ENCODE results near the gene NMNAT3. TPM values are rescaled to one million over a fixed set of nuclear protein-coding genes. Genes with fewer than 3 reads are reported as not detected.

The NMNAT3 gene
- total and polyA plus RNA-seq, 8 donors = 3.6 to 24.9 (median 7.0) TPM

- no peak for TF ChIP-seq EP300 (IDR thresholded peaks at IDR 0.05)
- no peak for TF ChIP-seq CTCF (IDR thresholded peaks at IDR 0.05)
- TF ChIP-seq POLR2AphosphoS5 (IDR thresholded peaks at IDR 0.05) = no peak
- no peak for TF ChIP-seq POLR2A (IDR thresholded peaks at IDR 0.05)
- DNase-seq = no peak
- no peak overlapping the region for H3K4me3 ChIP-seq
- intact Hi-C loops (cut with DNase I; ENCODE audit: low total_unique reads) = no loop called here
- no peaks in the 10 kb centered on the region for H3K36me3 ChIP-seq
- no peaks in the 10 kb centered on the region for H3K9me3 ChIP-seq
- no peaks in the 10 kb centered on the region for H3K4me1 ChIP-seq
- no peak overlapping the region for H3K27ac ChIP-seq
- WGBS, 5 donors = 42 to 57% (median 50%) methylated on average over 2 of the region's 2 CpGs
- no peaks in the 10 kb centered on the region for H3K27me3 ChIP-seq
Measured at GRCh38 chr3:139715743-139716360, 38.1 kb upstream of the NMNAT3 start.

DNA sequence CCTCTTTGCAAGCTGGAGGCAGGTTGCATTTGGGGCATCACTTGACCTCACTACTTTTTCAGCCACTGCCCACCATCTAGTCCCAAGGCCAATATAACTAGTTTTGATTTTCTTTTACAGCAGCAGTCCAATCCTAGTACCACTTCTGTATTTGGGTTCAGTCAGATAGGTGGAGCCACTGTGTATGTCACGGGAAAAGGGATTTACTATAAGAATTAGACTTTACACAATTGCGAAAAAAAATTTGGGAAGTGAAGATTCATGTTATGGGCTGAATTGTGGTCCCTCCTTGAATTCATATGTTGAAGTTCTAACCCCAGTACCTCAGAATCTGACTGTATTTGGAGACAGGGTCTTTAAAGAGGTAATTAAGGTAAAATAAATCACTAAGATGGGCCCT, 37.4 kb upstream of the NMNAT3 start:
- 77 to 93% (median 89%) methylated on average over 2 of the region's 2 CpGs for WGBS, 5 donors
- intact Hi-C loops (cut with DNase I; ENCODE audit: low total_unique reads) = no loop called here
- Histone ChIP-seq H3K27me3 (no peaks in the 10 kb centered on the region), H3K36me3 (no peaks in the 10 kb centered on the region), H3K27ac (no peak overlapping the region), H3K9me3 (no peaks in the 10 kb centered on the region), H3K4me3 (no peak overlapping the region), H3K4me1 (no peaks in the 10 kb centered on the region)
- DNase-seq = no peak
- no peak for TF ChIP-seq POLR2A (IDR thresholded peaks at IDR 0.05)
- no peak for TF ChIP-seq POLR2AphosphoS5 (IDR thresholded peaks at IDR 0.05)
- TF ChIP-seq EP300 (IDR thresholded peaks at IDR 0.05) = no peak
- TF ChIP-seq CTCF (IDR thresholded peaks at IDR 0.05) = no peak

DNA sequence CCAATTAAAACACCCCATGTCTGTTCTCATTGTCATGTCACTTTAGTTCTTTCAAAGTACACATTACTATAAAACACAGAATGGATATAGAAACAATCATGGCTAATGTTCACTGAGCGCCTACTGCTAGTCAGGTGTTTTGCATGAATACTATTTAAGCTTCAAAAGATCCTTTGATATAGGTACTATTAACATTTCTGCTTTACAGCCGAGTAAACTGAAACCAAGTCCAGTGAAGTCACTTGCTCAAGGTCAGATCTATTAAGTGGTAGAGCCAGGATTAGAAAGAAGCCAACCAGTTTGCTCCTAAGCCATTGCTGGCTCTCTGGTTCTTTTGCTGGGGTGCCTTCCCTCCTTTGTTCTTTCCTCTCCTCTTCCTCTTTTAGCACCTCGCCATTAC, 32.4 kb upstream of the NMNAT3 start:
- no peak overlapping the region for H3K4me3 ChIP-seq
- H3K9me3 ChIP-seq = no peaks in the 10 kb centered on the region
- no peak for DNase-seq
- TF ChIP-seq EP300 (IDR thresholded peaks at IDR 0.05) (no peak), POLR2A (IDR thresholded peaks at IDR 0.05) (no peak), POLR2AphosphoS5 (IDR thresholded peaks at IDR 0.05) (no peak), CTCF (IDR thresholded peaks at IDR 0.05) (no peak)
- no peaks in the 10 kb centered on the region for H3K36me3 ChIP-seq
- no peaks in the 10 kb centered on the region for H3K4me1 ChIP-seq
- no peak overlapping the region for H3K27ac ChIP-seq
- intact Hi-C loops (cut with DNase I; ENCODE audit: low total_unique reads) = no loop called here
- WGBS, 5 donors = 40 to 63% (median 50%) methylated on average over 3 of the region's 3 CpGs
- no peaks in the 10 kb centered on the region for H3K27me3 ChIP-seq

- DNase-seq = no peak
- Histone ChIP-seq H3K4me1 (no peaks in the 10 kb centered on the region), H3K27ac (no peak overlapping the region), H3K9me3 (no peaks in the 10 kb centered on the region), H3K27me3 (no peaks in the 10 kb centered on the region), H3K36me3 (no peaks in the 10 kb centered on the region), H3K4me3 (no peak overlapping the region)
- intact Hi-C loops (cut with DNase I; ENCODE audit: low total_unique reads) = no loop called here
- 70 to 86% (median 77%) methylated on average over 3 of the region's 3 CpGs for WGBS, 5 donors
- TF ChIP-seq POLR2AphosphoS5 (IDR thresholded peaks at IDR 0.05) (no peak), POLR2A (IDR thresholded peaks at IDR 0.05) (no peak), CTCF (IDR thresholded peaks at IDR 0.05) (no peak), EP300 (IDR thresholded peaks at IDR 0.05) (no peak)
Measured at GRCh38 chr3:139705631-139706030, 27.9 kb upstream of the NMNAT3 start.

Measured in stomach (tissue), 9 donors.